ENCODE measurements around the gene STAG3.
A peak's percentile ranks its signal among the peaks of the same experiment; 100 is the strongest.

Gene STAG3

DNA sequence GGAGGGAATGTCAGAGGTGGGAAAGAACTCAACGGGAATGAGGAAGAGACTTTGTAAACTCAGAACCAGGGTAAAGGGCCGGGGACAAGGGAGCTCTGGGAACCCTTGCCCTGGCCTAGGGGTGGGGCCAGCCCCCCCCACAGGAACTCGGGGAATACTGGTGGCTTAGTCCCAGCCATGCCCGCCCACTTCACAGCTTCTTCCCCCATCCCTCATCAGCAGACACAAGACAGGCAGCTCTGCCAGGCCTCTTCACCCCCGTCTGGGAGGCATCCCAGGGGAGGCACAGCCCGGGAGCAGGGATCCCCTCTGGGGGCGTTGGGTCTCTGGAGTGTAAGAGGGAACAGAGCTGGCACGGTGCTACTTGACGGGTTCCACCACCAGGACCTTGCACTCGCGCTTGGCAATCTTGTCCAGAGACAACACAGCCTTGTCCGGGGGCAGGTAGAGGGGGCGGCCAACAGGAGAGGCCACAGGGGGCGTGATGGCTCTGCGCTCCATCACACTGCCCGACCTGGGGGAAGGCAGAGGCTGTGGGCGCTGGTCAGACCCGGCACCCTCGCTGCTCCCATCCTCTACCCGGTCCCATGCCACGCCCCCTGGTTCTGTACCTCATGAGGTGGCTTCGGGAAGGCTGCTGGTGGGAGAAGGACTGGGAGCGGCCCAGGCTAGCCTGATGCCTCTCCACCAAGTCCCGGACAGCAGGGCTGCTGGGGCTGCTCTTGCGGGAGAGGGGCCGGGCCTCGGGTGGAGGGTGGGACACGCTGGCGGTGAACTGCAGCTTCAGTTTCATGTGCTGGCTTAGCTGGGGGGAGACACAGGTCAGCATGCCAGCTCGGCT, 22.8 kb upstream of the STAG3 start:
- DNase-seq (ENCODE audit: low spot score), result no peak

DNA sequence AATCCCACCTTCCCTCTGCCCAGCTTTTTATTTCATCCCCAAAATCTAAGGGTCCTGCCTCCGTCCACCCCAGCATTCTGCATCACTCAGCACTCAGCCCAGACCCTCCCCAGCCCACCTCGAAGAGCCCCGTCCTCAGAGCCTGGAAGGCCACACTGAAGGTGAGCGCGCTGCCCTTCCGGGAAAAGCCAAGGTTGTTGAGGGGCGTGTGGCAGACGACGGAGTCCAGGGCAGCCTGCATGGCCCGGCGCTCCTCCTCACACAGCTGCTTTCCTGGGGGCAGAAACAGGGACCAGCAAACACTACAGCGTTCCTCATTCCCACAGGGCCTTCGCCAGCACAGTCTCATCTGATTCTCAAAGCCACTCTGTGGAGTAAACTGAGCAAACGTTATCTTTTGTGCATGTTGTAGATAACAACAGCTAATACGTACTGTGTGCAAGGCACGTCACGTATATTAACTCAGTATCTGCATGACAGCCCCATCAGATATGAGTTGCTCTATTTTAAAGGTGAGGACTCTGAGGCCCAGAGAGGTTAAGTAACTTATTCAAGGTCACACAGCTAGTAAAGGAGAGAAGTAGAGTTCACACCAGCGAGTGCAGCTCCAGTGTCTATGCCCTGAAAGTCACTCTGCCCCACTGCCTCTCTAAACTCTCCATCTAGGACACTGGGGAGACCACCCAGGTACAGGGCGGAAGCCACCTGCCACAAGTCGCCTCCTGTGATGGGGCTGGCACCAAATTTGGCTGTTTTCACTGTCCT, 22.0 kb upstream of the STAG3 start:
- no peak for DNase-seq (ENCODE audit: low spot score)

DNA sequence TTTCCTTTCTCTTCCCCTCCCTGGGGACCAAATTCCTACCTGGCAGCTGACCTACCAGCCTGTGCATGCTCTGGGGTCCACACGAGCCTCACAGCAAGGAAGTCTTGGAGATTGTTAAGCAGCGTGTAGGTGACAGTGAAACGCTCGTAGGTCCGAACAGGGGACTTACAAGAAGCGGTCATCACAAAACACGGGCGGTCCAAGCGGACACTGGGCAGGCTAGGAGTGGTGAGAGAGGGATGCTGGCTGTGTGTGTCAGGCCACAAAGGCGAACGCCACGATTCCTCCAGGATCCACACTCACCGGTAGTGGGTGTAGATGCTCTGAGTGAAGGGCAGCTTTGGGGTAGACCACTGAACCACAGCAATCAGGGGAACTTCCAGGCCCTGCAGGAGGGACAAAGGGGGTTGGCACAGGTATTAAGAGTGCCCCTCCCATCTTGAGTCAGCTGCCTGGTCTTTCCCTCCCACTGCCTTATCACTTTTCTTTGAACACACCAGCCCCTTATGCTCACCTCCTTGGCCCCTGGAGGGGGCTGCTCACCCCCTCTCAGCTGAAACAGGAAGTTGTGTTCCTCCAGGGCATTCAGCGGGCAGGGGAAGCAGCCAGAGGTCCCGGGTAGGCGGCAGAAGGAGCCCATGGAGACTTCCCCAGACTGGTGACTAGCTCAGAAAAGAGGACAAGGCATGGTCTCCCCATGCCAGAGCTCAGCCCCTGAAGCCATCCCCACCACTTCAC, 21.2 kb upstream of the STAG3 start:
- no peak for DNase-seq (ENCODE audit: low spot score)

DNA sequence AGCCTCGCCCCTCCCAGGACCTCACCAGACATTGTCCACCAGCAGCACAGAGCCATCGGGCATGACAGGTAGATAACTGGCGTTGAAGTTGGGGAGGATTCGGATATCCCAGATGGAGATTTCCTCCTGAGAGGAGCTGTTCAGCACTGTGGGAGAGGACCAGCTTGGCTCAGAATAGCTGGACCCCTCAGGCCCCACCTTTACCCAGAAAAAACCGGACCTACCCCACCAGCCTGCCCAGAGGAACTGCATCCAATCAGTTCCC, 20.7 kb upstream of the STAG3 start:
- DNase-seq (ENCODE audit: low spot score), result no peak

DNA sequence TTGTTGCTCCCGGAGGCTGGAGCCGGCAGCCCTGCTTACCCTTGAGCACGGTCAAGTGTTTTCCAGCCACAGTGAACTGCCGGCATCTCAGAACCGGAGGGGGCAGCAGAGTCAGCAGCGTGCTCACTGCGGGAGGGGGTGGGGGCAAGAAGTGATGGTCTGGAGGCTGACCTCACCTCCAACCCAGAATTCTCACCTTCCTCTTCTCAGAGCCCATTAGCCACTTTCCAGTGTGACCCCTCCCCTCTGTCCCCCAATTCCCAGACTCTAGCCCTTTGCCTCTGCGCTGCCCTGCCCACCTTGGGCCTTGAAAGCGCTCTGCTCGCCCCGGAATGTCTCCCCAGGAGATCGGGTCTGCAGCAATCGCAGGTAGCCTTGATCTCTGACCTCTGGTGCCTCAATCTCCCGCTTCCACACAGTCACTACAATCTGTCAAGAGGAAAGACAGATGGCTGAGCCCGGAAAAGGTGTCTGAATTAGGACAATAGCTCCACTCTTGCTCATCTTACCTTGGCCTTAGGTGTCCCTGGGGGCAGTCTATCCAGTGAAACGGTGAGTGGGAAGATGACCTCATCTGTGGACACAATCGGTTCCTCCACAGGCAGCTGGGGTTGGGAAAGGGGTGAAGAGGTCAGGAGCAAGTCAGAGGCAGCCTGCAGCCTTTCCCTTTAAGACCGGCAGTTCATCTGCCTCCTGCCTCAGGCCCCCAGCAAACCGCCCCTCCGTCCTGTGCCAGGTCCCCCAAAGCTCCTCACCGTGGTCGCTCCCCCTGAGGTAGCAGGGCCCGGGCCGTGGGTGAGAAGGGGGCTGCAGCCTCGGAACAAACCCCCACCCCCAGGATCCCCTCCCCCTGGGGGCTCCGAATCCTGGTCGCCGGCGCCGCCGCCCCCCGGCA, 20.1 kb upstream of the STAG3 start:
- DNase-seq (ENCODE audit: low spot score), result peak; percentile 68

DNA sequence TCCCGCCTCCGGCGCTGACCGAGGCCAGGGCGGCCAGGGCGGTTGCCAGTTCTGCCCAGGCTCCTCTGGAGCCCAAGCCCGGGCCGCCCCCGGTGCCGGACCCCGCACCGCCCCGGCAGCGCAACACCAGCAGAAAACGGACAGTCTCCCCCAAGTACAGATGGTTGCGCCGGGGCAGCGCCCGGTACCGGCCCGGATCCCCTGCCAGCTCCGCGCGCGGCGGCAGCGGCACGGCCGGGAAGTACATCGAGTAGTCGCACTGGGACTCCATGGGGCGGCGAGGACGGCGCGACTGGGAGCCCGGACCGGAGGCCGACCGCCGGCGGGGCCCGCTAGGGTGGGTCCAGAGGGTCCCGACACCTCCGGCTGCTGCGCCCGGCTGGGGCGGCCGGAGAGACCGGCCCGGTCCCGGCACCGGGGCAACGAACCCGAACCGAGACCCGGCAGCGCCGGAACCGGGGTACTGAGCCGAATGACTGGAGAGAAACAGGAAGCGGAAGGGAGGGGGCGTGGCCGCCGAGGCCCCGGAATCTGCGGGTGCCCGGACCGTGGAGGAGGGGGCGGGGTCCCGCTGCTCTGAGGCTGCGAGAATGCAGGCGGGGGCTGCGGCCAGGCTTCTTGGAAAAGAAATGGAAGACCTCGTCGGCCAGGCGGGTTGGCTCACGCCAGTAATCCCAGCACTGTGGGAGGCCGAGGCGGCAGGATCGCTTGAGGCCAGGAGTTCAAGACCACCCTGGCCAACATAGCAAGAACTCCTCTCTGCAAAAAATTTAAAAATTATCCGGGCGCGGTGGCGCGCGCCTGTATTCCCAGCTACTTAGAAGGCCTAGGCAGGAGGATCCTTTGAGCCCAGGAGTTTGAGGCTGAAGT, 19.3 kb upstream of the STAG3 start, which contains the start of gene TRAPPC14:
TRAPPC14 (minus strand) TSS at position 495 of the 870 bp plus-strand sequence; CDS start at position 271, 224 bp downstream.
- peak; percentile 84 for DNase-seq (ENCODE audit: low spot score)

DNA sequence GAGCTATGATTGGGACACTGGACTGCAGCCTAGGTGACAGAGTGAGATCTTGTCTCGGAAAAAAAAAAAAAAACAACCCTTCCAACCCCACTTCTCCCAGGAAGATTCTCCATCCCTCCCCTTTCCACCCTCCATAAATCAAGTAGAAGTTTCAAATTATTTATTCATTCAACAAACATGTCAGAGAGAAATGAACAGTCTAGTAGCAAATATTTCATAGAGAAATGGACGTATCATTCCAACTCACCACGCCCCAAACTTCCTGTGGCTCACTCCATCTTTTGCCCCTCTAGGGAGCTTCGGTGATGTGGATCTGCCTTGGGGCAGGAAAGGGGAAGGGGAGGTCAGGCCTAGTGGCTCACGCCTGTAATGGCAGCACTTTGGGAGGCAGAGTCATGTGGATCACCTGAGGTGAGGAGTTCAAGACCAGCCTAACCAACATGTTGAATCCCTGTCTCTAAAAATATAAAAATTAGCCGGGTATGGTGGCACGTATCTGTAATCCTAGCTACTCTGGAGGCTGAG, 18.6 kb upstream of the STAG3 start:
- DNase-seq (ENCODE audit: low spot score), result no peak

DNA sequence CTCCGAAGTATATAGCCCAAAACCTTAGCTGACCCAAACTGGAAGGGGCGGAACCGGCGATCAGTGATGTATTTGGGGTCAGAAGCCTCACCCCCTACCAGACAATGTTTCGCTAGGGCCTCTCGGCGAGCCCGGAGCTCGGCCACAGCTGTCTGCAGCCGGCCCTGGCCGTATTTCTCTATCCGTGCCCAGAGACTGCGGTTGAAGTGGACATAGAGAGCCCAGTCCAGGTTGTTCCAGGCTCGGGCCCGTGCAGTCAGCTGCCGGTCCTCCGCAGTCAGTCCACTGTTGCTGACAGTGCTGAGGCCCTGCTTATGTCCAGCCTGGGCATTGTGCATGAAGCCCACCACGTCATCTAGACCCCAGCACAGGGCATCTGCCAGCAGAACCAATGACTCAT, 17.7 kb upstream of the STAG3 start:
- no peak for DNase-seq (ENCODE audit: low spot score)

DNA sequence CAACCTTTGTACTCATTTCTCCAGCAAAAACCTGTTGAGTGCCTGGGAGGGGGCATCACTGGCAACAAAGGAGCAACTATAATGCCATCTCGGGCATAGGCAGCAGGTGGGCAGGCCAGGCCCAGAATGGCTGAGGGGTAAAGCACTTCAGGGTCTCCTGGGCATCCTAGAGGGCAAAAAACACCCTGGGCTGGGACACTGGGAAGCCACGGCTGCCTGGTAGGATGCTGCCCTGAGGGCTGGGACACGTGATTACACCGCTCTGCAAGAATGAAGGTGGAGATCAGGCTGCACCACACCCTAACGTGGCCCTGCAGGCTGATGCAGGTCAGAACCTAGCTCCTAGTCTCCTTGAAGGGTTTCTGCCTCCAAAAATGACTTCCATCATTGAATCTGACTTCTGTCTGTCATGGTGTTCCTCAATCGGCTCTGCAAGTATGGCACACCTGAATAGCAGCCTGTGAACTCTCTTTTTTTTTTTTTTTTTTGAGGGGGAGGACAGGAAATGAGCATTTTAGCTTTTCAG, 14.6 kb upstream of the STAG3 start:
- no peak for DNase-seq (ENCODE audit: low spot score)

DNA sequence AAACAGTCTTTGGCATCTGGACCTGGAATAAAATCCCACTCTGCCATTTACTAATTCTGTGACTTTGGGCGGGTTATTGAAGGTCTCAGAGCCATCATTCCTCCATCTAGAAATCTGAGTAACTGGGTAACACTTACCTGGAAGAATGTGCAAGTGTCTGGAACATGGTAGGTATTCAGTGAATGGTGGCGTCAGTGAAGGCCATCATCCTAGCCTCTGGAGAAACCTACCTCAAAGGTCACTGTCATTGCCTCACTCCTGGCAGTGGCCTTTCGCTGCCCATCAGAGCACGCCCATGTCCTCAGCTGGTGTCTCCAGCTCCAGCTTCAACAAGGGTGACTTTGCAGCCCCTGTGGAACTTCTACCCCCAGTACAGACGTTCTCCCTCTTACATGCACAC, 13.8 kb upstream of the STAG3 start:
- no peak for DNase-seq (ENCODE audit: low spot score)

DNA sequence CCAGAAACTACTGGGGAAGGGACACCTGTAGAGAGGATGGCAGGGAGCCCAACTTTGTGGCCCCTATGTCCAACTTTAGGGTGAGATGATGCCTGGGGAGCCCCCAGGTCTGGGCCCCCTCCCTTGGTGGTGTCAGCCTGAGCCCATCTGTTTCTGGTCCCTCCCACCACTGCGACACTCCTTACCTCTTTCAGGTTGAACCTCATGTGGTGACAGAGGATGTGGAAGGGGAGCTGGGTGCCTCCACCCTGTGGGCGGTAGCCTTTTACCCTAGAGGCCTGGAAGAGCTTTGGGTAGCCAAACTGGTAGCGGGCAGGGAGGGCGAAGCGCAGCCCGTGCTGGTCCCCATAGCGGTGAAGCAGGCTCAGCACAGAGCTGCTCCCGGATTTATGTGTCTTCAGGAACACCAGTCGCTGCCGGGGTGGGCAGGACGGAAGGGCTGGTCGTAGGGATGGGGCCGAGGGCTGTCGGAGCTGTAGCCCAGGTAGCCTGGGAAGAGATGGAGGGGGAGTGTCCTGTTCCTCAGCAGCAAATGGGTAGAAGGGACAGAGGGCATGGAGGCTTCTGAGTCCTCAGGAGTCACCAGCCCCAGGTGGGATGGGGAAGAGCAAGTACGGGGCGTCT, 11.3 kb upstream of the STAG3 start:
- no peak for DNase-seq (ENCODE audit: low spot score)

DNA sequence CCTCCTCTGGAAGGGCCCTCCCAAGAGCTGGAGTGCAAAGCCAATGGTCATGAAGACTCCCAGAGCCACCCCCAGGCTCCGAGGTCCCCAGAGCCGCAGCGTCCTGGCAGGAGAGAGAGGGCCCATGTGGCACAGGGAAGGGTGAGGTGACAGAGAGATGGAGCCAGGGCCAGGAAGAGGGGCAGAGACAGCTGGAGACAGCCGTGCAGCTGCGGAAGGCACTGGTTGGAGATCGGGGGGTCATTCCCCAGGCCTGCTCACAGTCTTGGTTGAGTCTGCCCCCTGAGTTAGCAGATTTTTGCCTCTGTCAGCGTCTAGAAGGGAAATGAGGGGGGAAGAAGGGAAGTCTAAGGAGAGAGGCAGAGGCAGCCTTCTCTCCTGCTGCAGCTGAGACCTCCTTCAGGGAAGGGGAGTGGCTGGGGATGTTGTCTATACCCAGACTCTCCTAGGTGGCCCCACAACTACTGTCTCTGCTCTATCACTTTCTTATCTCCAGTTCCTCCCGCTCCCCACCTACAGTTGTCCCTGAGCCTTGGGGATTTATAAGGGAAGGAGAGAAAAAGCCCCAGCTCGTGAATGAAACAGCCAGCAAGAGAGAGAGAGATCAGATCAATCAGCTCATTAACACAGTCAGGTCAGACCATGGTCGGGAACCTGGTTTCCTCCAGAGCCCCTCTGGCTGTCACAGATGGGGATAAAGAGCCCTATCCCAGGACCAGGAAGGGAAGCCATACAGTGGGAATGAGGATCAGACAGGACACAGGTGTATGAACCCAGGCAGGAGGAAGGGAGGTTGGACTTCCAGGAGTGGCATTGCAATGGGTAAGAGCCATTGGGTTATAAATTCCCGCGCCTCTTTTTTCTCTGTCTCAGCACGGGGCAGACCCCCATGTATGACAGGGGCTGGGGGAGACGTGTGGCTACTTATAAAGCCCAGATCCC, 10.5 kb upstream of the STAG3 start:
- DNase-seq (ENCODE audit: low spot score), result no peak

DNA sequence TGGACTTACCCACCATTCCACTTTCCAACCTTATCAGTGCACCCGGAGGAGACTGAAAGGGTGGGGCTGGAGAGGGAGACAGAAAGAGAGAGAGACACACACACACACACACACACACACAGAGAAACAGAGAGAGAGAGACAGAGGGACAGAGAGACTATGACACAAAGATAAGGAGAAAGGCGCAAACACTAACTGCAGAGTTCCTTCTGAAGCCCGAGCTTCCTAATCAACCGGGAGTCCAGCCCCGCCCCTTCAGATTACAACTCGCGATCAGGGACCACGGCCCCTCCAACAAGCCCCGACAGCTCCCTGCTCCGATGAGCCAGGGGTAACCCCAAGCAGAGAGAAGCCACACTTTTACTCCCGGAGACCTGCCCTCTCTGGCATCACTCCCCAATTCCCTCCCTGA, 9.8 kb upstream of the STAG3 start:
- DNase-seq (ENCODE audit: low spot score), result no peak

DNA sequence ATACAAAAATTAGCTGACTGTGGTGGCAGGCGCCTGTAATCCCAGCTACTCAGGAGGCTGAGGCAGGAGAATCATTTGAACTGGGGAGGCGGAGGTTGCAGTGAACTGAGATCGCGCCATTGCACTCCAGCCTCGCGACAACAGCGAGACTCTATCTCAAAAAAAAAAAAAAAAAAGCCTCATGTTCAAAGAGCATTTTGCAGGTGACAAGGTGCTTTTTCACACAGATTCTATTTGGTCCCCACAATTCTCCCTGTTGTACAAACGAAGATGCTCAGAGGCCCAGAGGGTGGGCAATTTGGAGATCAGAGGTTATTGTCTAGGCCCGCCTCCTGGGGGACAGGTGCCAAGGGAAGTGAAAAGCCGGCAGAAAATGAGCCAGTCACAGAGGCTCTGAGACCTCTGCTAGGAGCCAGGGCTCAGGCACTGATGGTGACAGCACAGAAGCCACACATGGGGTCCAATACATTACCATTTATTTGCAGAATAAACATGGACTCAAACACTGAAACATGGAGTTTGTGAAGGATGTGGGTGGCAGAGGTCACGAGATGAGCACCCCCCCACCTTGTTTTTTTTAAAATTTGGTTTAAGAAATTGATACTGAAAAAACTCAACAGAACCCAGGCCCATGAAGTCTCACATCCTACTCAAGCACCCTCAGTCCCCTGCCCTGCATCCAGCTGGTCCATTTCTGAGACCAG, 8.4 kb upstream of the STAG3 start:
- no peak for DNase-seq (ENCODE audit: low spot score)

DNA sequence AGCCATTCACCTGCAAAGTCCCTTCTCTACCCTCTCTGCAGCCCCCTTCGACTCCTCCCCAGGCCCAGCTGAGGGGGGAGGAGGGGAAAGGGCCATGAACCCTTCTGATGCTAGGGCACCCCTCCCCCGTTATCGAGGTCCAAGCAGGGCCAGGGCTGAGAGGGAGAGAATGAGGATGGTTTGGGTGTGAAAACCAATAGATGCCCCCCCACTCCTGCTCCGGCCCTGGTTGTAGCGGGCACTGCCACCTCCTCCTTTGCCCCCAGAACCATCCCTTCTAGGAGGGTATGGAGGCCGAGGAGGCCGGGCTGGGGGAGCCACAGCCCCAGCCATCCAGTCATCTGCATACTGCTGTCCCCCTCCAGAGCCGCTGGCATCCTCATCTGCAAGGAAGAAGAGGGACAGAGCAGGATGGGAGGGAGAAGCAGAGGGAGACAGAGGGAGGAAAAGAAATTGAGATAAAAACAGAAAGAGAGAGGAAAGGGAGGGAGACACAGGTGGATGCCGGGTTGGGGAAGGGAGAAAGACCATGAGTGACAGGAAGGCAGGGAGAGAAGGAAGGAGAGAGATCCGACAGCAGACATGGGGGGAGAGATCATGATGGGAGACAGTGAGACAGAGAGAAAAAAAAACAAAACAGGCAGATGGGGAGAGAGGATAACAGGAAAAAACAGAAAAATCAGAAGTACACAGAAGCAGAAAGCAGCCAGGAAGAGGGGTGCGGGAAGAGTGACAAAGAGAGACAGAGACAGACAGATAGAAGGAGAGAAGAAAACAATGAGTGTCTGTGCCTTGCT, 7.4 kb upstream of the STAG3 start:
- DNase-seq (ENCODE audit: low spot score), result no peak

DNA sequence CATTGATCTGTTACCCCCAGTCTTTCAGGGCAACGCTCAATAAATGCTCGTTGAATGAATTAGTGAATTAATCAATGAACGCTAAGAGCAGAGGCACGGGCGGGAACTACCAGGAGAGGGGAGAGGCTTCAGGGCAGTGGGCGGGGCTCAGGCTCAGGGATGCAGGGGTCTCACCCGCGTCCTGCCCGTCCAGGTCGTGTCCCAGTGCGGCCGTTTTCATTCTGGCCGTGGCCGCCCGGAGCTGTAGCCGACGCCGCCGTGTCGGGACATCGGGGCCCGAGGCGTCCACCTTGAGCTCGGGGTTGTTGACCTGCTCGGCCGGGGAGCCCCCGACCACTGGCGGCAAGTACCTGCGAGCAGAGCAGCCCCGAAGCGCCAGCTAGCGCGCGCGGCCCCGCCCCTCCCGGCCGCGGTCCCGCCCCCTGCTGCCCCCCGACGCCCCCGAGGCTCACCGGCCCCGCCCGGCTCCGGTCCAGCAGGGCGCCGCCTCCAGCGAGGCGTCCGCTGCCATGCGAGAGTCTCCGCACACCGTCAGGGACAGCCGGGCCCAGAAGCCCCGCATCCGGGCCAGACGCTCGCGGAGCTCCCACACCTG, 6.5 kb upstream of the STAG3 start:
- DNase-seq (ENCODE audit: low spot score), result no peak

DNA sequence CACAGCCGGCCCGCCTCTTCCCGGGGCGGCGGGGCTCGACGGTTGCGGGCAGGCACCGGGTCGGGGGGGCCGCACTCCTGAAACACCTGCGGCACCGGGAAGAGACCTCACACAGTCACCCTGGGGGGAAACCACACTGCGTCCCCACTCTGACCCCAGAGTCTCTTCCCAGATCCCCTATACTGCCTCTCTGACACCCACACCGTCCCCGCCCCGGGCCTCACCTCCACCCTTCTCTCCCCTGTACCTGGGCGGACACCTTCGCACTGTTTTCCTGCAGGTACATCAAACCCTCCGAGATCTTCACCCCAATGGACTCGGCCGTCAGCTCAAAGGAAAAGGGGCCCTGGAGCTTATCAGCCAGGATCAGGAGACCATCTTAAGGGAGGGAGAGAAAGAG, 5.9 kb upstream of the STAG3 start:
- no peak for DNase-seq (ENCODE audit: low spot score)

All from cerebellar cortex (tissue), 1 donor.